IMR-90 (cell line): ENCODE measurements around the gene LTBP2. TPM values are rescaled to one million over a fixed set of nuclear protein-coding genes. Genes with fewer than 3 reads are reported as not detected.

Experiments
- ATAC-seq: fragments of 200-7000 bp; cut with Tn5 transposase; 2 replicates; pipeline ENCODE4 v1.9.1; 2020; ENCODE audit warnings: low read depth, mild to moderate bottlenecking, moderate library complexity
- BruUV-seq: library from RNA; stranded (reverse); fragments of 400-500 nt; replicated peaks from 2 replicates; lab custom pipeline; 2021; lab: Mats Ljungman, UMichigan
- CTCF ChIA-PET: fragments of 300-600 bp; formaldehyde crosslinking; extraction: SDS; loops from one replicate; lab custom pipeline; 2021; ENCODE audit warnings: antibody characterized with exemption; lab: Yijun Ruan, JAX
- POLR2A ChIA-PET: fragments of 300-600 bp; sonication (Branson Sonifier 250); formaldehyde crosslinking; loops from one replicate; lab custom pipeline; 2022; ENCODE audit warnings: antibody characterized with exemption; ENCODE audit not compliant: unreplicated experiment; lab: Charles Lee
- DNase-seq: peaks from one replicate; pipeline ENCODE4 v3.0.0; 2013
- H2AFZ ChIP-seq: replicated peaks from 2 replicates; pipeline ENCODE3; 2013; ENCODE audit warnings: low read length, mild to moderate bottlenecking; ENCODE audit not compliant: poor library complexity
- H2AK5ac ChIP-seq: 2 replicates; pipeline ENCODE4 v1.6.1; 2013; ENCODE audit warnings: low read depth, low read length, inconsistent platforms
- H2AK9ac ChIP-seq: replicated peaks from 2 replicates; pipeline ENCODE3; 2013; ENCODE audit warnings: mild to moderate bottlenecking, low read depth, low read length, moderate library complexity; ENCODE audit not compliant: poor library complexity
- H2BK120ac ChIP-seq: 2 replicates; pipeline ENCODE4 v1.6.1; 2013; ENCODE audit warnings: low read depth, low read length, inconsistent platforms
- H2BK15ac ChIP-seq: 3 replicates; pipeline ENCODE4 v1.6.1; 2013; ENCODE audit warnings: low read depth, low read length, inconsistent platforms
- H2BK20ac ChIP-seq: 2 replicates; pipeline ENCODE4 v1.6.1; 2013; ENCODE audit warnings: low read depth, mild to moderate bottlenecking, inconsistent platforms, low read length, moderate library complexity
- H2BK5ac ChIP-seq: 2 replicates; pipeline ENCODE4 v1.6.1; 2013; ENCODE audit warnings: mild to moderate bottlenecking, low read depth, low read length, inconsistent platforms; ENCODE audit not compliant: poor library complexity, severe bottlenecking
- H3K14ac ChIP-seq: replicated peaks from 2 replicates; pipeline ENCODE4 v1.6.1; 2013; ENCODE audit warnings: low read depth, low read length, inconsistent platforms
- H3K18ac ChIP-seq: 2 replicates; pipeline ENCODE4 v1.6.1; 2013; ENCODE audit warnings: low read depth, low read length, control low read depth
- H3K23ac ChIP-seq: 2 replicates; pipeline ENCODE4 v1.6.1; 2013; ENCODE audit warnings: low read depth, low read length, inconsistent platforms
- H3K27ac ChIP-seq: 2 replicates; pipeline ENCODE4 v1.5.1; 2013; ENCODE audit warnings: mild to moderate bottlenecking, control low read depth, low read length; ENCODE audit not compliant: insufficient read depth
- H3K27me3 ChIP-seq: 2 replicates; pipeline ENCODE4 v1.6.1; 2013; ENCODE audit warnings: low read length; ENCODE audit not compliant: control insufficient read depth, insufficient read depth
- H3K36me3 ChIP-seq: 2 replicates; pipeline ENCODE4 v1.6.1; 2013; ENCODE audit warnings: low read length, mixed read lengths; ENCODE audit not compliant: control insufficient read depth, insufficient read depth
- H3K4ac ChIP-seq: 2 replicates; pipeline ENCODE4 v1.6.1; 2013; ENCODE audit warnings: low read depth, low read length, inconsistent platforms
- H3K4me1 ChIP-seq: 2 replicates; pipeline ENCODE4 v1.6.1; 2013; ENCODE audit warnings: low read length, mixed read lengths; ENCODE audit not compliant: control insufficient read depth, insufficient read depth
- H3K4me2 ChIP-seq: 2 replicates; pipeline ENCODE4 v1.6.1; 2013; ENCODE audit warnings: low read depth, mild to moderate bottlenecking, control low read depth, low read length, moderate library complexity
- H3K4me3 ChIP-seq: 2 replicates; pipeline ENCODE4 v1.5.1; 2013; ENCODE audit warnings: low read depth, mild to moderate bottlenecking, control low read depth, low read length, moderate library complexity; ENCODE audit not compliant: insufficient read depth
- H3K56ac ChIP-seq: 2 replicates; pipeline ENCODE4 v1.6.1; 2013; ENCODE audit warnings: low read length, inconsistent platforms; ENCODE audit not compliant: insufficient read depth; ENCODE audit errors: extremely low read depth
- H3K79me1 ChIP-seq, 2 experiments: 2 replicates each; pipeline ENCODE4 v1.6.1; 2013; ENCODE audit warnings: low read length in 2 of 2, inconsistent platforms in 1 of 2, low read depth in 1 of 2
- H3K9ac ChIP-seq: 2 replicates; pipeline ENCODE4 v1.6.1; 2013; ENCODE audit warnings: low read depth, low read length, control low read depth
- H3K9me1 ChIP-seq: 2 replicates; pipeline ENCODE4 v1.6.1; 2013; ENCODE audit warnings: low read length, inconsistent platforms; ENCODE audit not compliant: insufficient read depth
- H3K9me3 ChIP-seq: 2 replicates; pipeline ENCODE4 v1.6.1; 2013; ENCODE audit warnings: low read length; ENCODE audit not compliant: control insufficient read depth, insufficient read depth
- H4K20me1 ChIP-seq: 2 replicates; pipeline ENCODE4 v1.6.1; 2013; ENCODE audit warnings: low read length, inconsistent platforms; ENCODE audit not compliant: insufficient read depth
- H4K5ac ChIP-seq: 2 replicates; pipeline ENCODE4 v1.6.1; 2013; ENCODE audit warnings: mild to moderate bottlenecking, low read depth, low read length, control low read depth
- H4K8ac ChIP-seq, 2 experiments: 2 replicates each; pipeline ENCODE4 v1.6.1; 2013; ENCODE audit warnings: low read depth in 2 of 2, low read length in 2 of 2, control low read depth in 1 of 2, inconsistent platforms in 1 of 2
- H4K91ac ChIP-seq: 2 replicates; pipeline ENCODE4 v1.6.1; 2013; ENCODE audit warnings: low read depth, low read length, inconsistent platforms; ENCODE audit not compliant: insufficient read depth
- BHLHE40 ChIP-seq: fragments of 150-350 bp; IDR thresholded peaks from 2 replicates; pipeline ENCODE4 v1.6.1; 2016; ENCODE audit warnings: mild to moderate bottlenecking, low read depth, low read length
- CEBPB ChIP-seq: IDR thresholded peaks from 2 replicates; pipeline ENCODE4 v1.6.1; 2012; ENCODE audit warnings: low read depth, low read length, improper control_type of control experiment
- FOS ChIP-seq: fragments of 150-350 bp; IDR thresholded peaks from 2 replicates; pipeline ENCODE4 v1.6.1; 2016; ENCODE audit warnings: low read depth, low read length
- MAFK ChIP-seq: IDR thresholded peaks from 2 replicates; pipeline ENCODE4 v1.6.1; 2012; ENCODE audit warnings: low read depth, low read length, improper control_type of control experiment
- MAZ ChIP-seq: IDR thresholded peaks from 2 replicates; pipeline ENCODE4 v1.6.1; 2012; ENCODE audit warnings: low read depth, mild to moderate bottlenecking, low read length, improper control_type of control experiment, moderate library complexity, borderline replicate concordance
- NFE2L2 ChIP-seq: fragments of 150-350 bp; IDR thresholded peaks from 2 replicates; pipeline ENCODE4 v1.6.1; 2016; ENCODE audit warnings: low read depth, mild to moderate bottlenecking, low read length
- RCOR1 ChIP-seq: IDR thresholded peaks from 2 replicates; pipeline ENCODE4 v1.6.1; 2012; ENCODE audit warnings: mild to moderate bottlenecking, low read length, improper control_type of control experiment; ENCODE audit not compliant: insufficient replicate concordance
- WGBS, 2 experiments: methylation state at CpG; one replicate each; pipeline versions ENCODE4 v1.1.5 to v1.1.7; 2013; ENCODE audit warnings: missing lambda C conversion rate in 2 of 2; ENCODE audit not compliant: insufficient read length in 1 of 2; ENCODE audit errors: extremely low coverage in 2 of 2; 5-methylcytosine and 5-hydroxymethylcytosine counted together
- dilution Hi-C: fragments of 300-500 bp; cut with HindIII; formaldehyde crosslinking; loops from one replicate; pipeline ENCODE4 v1.14.3; 2018; ENCODE audit warnings: low sequenced_read_pairs; ENCODE audit not compliant: unreplicated experiment
- in situ Hi-C: fragments of 300-500 bp; cut with MboI; formaldehyde crosslinking; loops from 3 replicates; pipeline ENCODE4 v1.14.3; 2019; ENCODE audit warnings: low sequenced_read_pairs, inconsistent platforms, mixed read lengths
- intact Hi-C: fragments of 100-400 bp; cut with micrococcal nuclease; formaldehyde crosslinking; loops from 2 replicates; pipeline ENCODE4 v1.10.0; 2022
- polyA plus RNA-seq, 3 experiments: library from polyadenylated mRNA; depleted of rRNA; stranded (reverse); fragments of >200 nt; gene quantifications; 2 replicates each; pipeline ENCODE4 v1.2.3, GENCODE V29; 2012; ENCODE audit warnings: low replicate concordance in 1 of 3
- total RNA-seq: library from RNA; depleted of rRNA; stranded (reverse); fragments of >200 nt; gene quantifications from 2 replicates; pipeline ENCODE4 v1.2.3, GENCODE V29; 2012
- TF ChIP-seq, protein P1 (sequence below): fragments of 150-350 bp; IDR thresholded peaks from 2 replicates; pipeline ENCODE4 v1.6.1; 2016; ENCODE audit warnings: low read depth, mild to moderate bottlenecking, low read length, moderate library complexity, borderline replicate concordance
- TF ChIP-seq, protein P2 (sequence below): conservative IDR thresholded peaks from 2 replicates; pipeline ENCODE4 v1.5.1; 2012; ENCODE audit warnings: mild to moderate bottlenecking, low read depth, low read length, improper control_type of control experiment
- TF ChIP-seq, protein P3 (sequence below): fragments of 150-350 bp; IDR thresholded peaks from 2 replicates; pipeline ENCODE4 v1.6.1; 2017; ENCODE audit warnings: mild to moderate bottlenecking, antibody characterized with exemption, low read length, low read depth

LTBP2 gene
- total and polyA plus RNA-seq, 2 of the 4 experiments (the other 2 are of a cell fraction): 23.8 to 79.3 TPM

DNA sequence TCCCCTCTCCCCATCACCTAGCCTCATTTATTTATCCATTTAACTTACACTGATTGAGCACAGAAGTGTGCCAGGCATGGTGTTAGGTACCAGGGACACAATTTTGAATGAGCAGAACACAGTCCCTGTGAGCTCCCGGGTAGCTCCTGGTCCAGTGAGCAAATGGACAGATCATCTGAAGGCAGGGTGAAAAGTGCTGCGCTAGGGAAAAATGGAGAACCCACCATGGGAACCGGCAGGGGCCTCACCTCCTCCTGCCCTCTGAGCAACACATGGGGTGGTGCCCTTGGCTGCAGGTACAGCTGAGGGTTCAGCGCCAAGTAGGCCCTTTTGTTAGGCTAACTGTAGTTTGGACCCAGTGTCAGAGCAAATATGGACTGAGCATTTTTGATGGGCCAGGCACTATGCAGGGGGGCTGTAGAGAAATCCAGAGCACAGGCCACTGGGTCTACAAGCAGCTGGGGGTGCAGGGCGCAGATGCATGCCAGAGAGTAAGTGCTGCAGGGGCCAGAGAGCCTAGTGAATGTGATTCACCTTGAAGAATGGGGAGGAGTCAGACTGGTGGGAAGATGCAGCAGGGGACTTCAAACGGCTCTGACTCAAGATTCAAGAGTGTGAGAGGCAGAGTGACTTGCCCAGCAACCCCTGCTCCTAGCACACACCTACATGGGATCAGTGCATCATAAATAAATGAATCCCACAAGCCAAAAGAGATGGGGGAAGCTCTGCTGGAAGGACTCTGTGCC is 28.2 kb downstream of the LTBP2 start (continued):
- TF ChIP-seq, protein P1, sequence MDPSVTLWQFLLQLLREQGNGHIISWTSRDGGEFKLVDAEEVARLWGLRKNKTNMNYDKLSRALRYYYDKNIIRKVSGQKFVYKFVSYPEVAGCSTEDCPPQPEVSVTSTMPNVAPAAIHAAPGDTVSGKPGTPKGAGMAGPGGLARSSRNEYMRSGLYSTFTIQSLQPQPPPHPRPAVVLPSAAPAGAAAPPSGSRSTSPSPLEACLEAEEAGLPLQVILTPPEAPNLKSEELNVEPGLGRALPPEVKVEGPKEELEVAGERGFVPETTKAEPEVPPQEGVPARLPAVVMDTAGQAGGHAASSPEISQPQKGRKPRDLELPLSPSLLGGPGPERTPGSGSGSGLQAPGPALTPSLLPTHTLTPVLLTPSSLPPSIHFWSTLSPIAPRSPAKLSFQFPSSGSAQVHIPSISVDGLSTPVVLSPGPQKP: no peak

DNA sequence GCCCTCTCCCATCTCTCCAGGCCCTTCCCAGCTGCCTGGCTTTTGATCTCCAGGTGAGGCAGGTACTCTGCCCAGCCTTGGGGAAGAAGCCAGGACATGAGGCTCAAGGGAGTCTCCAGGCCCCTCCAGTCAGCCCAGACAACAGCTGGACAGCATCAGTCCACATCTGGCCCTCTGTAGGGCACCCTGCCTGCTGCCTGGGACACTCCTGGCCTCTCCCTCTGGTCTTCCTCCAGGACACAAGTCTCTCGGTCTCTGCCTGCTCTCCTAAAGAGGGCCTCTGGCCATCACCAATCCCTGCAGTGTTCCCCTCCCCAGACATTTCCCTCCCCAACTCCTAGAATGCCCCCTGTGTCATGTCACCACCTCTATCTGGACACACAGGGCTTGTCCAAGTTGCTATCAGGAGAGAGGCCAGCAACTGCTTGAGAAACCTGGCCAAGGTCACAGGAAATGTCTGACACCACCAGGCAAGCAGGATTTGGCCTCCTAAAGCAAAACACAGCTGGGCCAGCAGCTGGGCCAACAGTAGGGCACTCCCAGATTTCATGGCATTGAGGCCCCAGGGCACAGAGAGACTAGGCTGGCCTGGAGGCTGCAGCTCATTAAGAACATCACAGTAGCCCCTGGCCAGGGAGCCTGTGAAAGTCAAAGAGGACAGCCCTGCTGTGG is 29.0 kb downstream of the LTBP2 start:
- peak overlapping the region; percentile 81 for H4K91ac ChIP-seq
- dilution Hi-C loops (no loop called here), intact Hi-C loops (no loop called here), in situ Hi-C loops (no loop called here)
- peak overlapping the region; percentile 78 for H2BK5ac ChIP-seq
- peak overlapping the region; percentile 62 to 74; a peak in 3 of 4 replicates for H4K8ac ChIP-seq
- no peaks in the 10 kb centered on the region for H3K27me3 ChIP-seq
- peak overlapping the region; percentile 12 for H3K27ac ChIP-seq
- no peaks in the 10 kb centered on the region for H3K36me3 ChIP-seq
- peaks cover 56% of the 10 kb centered on the region for H3K9me1 ChIP-seq
- no peaks in the 10 kb centered on the region for H4K20me1 ChIP-seq
- H3K79me1 ChIP-seq: peaks cover 16 to 95% of the 10 kb centered on the region in 2 experiments
- peak overlapping the region; percentile 84 for H2AK5ac ChIP-seq
- H4K5ac ChIP-seq: peak overlapping the region; percentile 53
- peak overlapping the region; percentile 62 for H2AK9ac ChIP-seq
- H3K14ac ChIP-seq: peak overlapping the region; percentile 53; the same call in 1 of the 2 replicates
- H2AFZ ChIP-seq: peak overlapping the region; percentile 2
- H3K4me1 ChIP-seq: peaks cover 41% of the 10 kb centered on the region
- 67% methylated on average over 1 of the region's 1 CpG; no CpG with 5 or more reads in 1 of the 2 experiments for WGBS, 2 experiments
- no peaks in the 10 kb centered on the region for H3K9me3 ChIP-seq
- peak overlapping the region; percentile 83; the same call in 1 of the 2 replicates for H3K23ac ChIP-seq
- peak overlapping the region; percentile 78 for H2BK120ac ChIP-seq
- H2BK15ac ChIP-seq: peak overlapping the region; percentile 87; the same call in 2 of the 3 replicates
- ChIA-PET CTCF (interaction anchor here (0.7 to 1.0 kb wide), 2 partner anchors 10 to 13 kb away, joined by 3 read pairs; no protein-coding TSS in a partner anchor), POLR2A (interaction anchor here (1.1 kb wide), 1 partner anchor 10 kb away, joined by 5 read pairs; no protein-coding TSS in a partner anchor)
- H3K4ac ChIP-seq: peak overlapping the region; percentile 79
- peak overlapping the region; percentile 58 for H3K18ac ChIP-seq
- H3K4me3 ChIP-seq: no peak overlapping the region
- no TSS peak for BruUV-seq
- H3K4me2 ChIP-seq: no peak overlapping the region
- H2BK20ac ChIP-seq: peak overlapping the region; percentile 54; the same call in 1 of the 2 replicates
- H3K56ac ChIP-seq: no peak overlapping the region
- peak; percentile 73 for DNase-seq
- ATAC-seq: peak; percentile 36
- no peak overlapping the region for H3K9ac ChIP-seq
- TF ChIP-seq MAZ (no peak), BHLHE40 (no peak), MAFK (no peak), NFE2L2 (no peak), CEBPB (no peak), RCOR1 (no peak), FOS (no peak)
- TF ChIP-seq, protein P2, sequence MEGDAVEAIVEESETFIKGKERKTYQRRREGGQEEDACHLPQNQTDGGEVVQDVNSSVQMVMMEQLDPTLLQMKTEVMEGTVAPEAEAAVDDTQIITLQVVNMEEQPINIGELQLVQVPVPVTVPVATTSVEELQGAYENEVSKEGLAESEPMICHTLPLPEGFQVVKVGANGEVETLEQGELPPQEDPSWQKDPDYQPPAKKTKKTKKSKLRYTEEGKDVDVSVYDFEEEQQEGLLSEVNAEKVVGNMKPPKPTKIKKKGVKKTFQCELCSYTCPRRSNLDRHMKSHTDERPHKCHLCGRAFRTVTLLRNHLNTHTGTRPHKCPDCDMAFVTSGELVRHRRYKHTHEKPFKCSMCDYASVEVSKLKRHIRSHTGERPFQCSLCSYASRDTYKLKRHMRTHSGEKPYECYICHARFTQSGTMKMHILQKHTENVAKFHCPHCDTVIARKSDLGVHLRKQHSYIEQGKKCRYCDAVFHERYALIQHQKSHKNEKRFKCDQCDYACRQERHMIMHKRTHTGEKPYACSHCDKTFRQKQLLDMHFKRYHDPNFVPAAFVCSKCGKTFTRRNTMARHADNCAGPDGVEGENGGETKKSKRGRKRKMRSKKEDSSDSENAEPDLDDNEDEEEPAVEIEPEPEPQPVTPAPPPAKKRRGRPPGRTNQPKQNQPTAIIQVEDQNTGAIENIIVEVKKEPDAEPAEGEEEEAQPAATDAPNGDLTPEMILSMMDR: no peak
- TF ChIP-seq, protein P3, sequence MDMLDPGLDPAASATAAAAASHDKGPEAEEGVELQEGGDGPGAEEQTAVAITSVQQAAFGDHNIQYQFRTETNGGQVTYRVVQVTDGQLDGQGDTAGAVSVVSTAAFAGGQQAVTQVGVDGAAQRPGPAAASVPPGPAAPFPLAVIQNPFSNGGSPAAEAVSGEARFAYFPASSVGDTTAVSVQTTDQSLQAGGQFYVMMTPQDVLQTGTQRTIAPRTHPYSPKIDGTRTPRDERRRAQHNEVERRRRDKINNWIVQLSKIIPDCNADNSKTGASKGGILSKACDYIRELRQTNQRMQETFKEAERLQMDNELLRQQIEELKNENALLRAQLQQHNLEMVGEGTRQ: no peak
